ENCODE results near the gene TECRL. TPM values are rescaled to one million over a fixed set of nuclear protein-coding genes. Genes with fewer than 3 reads are reported as not detected.

Gene TECRL
- 18.4 TPM for total RNA-seq
- 10 to 100 TPM; 14.4 to 43.7 (median 29.9) TPM for polyA plus RNA-seq (ENCODE audit: insufficient read depth in 1 of 8, insufficient read length in 8 of 8, low replicate concordance in 1 of 8)
- long read RNA-seq, donor 1, partial matches to known transcripts, result 0 of 2 reads
- long read RNA-seq, donor 1, other reads (novel, unspliced or antisense), result 0 of 2 reads
- long read RNA-seq, donor 2, partial matches to known transcripts, result 0 of 1 reads
- long read RNA-seq, donor 2, other reads (novel, unspliced or antisense), result 0 of 1 reads
- long read RNA-seq, donor 3, transcript TECRL-201 (12 exons, 3,573 nt), result minor isoform, 5 of 69 reads
- long read RNA-seq, donor 3, transcript TECRL-202 (12 exons, 2,876 nt), result major isoform, 7 of 69 reads
- long read RNA-seq, donor 3, partial matches to known transcripts, result 57 of 69 reads
- long read RNA-seq, donor 3, other reads (novel, unspliced or antisense), result 0 of 69 reads
- long read RNA-seq, donor 4, partial matches to known transcripts, result 0 of 1 reads
- long read RNA-seq, donor 4, other reads (novel, unspliced or antisense), result 0 of 1 reads
- long read RNA-seq, donor 5, transcript TECRL-201 (12 exons, 3,573 nt), result minor isoform, 6 of 65 reads
- long read RNA-seq, donor 5, transcript TECRL-202 (12 exons, 2,876 nt), result major isoform, 20 of 65 reads
- long read RNA-seq, donor 5, partial matches to known transcripts, result 37 of 65 reads
- long read RNA-seq, donor 5, other reads (novel, unspliced or antisense), result 0 of 65 reads
- long read RNA-seq, donor 6, transcript TECRL-202 (12 exons, 2,876 nt), result major isoform, 10 of 30 reads
- long read RNA-seq, donor 6, partial matches to known transcripts, result 14 of 30 reads
- long read RNA-seq, donor 6, other reads (novel, unspliced or antisense), result 0 of 30 reads
- long read RNA-seq, donor 7, partial matches to known transcripts, result 7 of 13 reads
- long read RNA-seq, donor 7, other reads (novel, unspliced or antisense), result 0 of 13 reads
- long read RNA-seq, donor 8, transcript TECRL-201 (12 exons, 3,573 nt), result major isoform, 5 of 8 reads
- long read RNA-seq, donor 8, partial matches to known transcripts, result 0 of 8 reads
- long read RNA-seq, donor 8, other reads (novel, unspliced or antisense), result 0 of 8 reads
- long read RNA-seq, donor 9, transcript TECRL-202 (12 exons, 2,876 nt), result major isoform, 5 of 40 reads
- long read RNA-seq, donor 9, partial matches to known transcripts, result 33 of 40 reads
- long read RNA-seq, donor 9, other reads (novel, unspliced or antisense), result 0 of 40 reads
- long read RNA-seq, donor 10, transcript TECRL-202 (12 exons, 2,876 nt), result minor isoform, 5 of 30 reads
- long read RNA-seq, donor 10, transcript TECRL-201 (12 exons, 3,573 nt), result major isoform, 6 of 30 reads
- long read RNA-seq, donor 10, partial matches to known transcripts, result 18 of 30 reads
- long read RNA-seq, donor 10, other reads (novel, unspliced or antisense), result 0 of 30 reads
- long read RNA-seq, donor 11, transcript TECRL-202 (12 exons, 2,876 nt), result major isoform, 5 of 7 reads
- long read RNA-seq, donor 11, partial matches to known transcripts, result 0 of 7 reads
- long read RNA-seq, donor 11, other reads (novel, unspliced or antisense), result 0 of 7 reads

- 95% methylated on average over 3 of the region's 4 CpGs for WGBS (ENCODE audit: insufficient coverage)
- Histone ChIP-seq H3K4me3 (ENCODE audit: low read length) (peak within 1 kb of the TSS; percentile 19), H3K27ac (ENCODE audit: low read length) (no peak within 1 kb of the TSS), H3K9me3 (replicated peaks; ENCODE audit: control insufficient read depth, low read depth, low read length) (no peaks in the 10 kb centered on the region), H3K36me3 (ENCODE audit: control insufficient read depth, insufficient read depth, low read length) (no peaks in the 10 kb centered on the region), H3K4me1 (ENCODE audit: control insufficient read depth, insufficient read depth, low read length) (no peaks in the 10 kb centered on the region), H3K27me3 (ENCODE audit: control insufficient read depth, insufficient read depth, low read length) (no peaks in the 10 kb centered on the region)
- DNase-seq, result no peak
Measured at GRCh38 chr4:64409300-64409699, at the start of gene TECRL. Gene TECRL (minus strand): TSS chr4:64409450. CDS start chr4:64409351, 99 bp downstream.

- 92% methylated on average over 8 of the region's 10 CpGs for WGBS (ENCODE audit: insufficient coverage)
- peaks cover 15% of the 10 kb centered on the region for H3K9me3 ChIP-seq (replicated peaks; ENCODE audit: control insufficient read depth, low read depth, low read length)
- no peaks in the 10 kb centered on the region for H3K36me3 ChIP-seq (ENCODE audit: control insufficient read depth, insufficient read depth, low read length)
- H3K4me3 ChIP-seq (ENCODE audit: low read length), result no peak overlapping the region
- no peaks in the 10 kb centered on the region for H3K4me1 ChIP-seq (ENCODE audit: control insufficient read depth, insufficient read depth, low read length)
- H3K27me3 ChIP-seq (ENCODE audit: control insufficient read depth, insufficient read depth, low read length), result no peaks in the 10 kb centered on the region
- no peak overlapping the region for H3K27ac ChIP-seq (ENCODE audit: low read length)
- DNase-seq, result no peak
Measured at GRCh38 chr4:64432674-64433073, 23.4 kb upstream of the TECRL start.

GRCh38 chr4:64430933-64431332, 21.7 kb upstream of the TECRL start:
- DNase-seq, result no peak
- H3K36me3 ChIP-seq (ENCODE audit: control insufficient read depth, insufficient read depth, low read length), result no peaks in the 10 kb centered on the region
- no peak overlapping the region for H3K4me3 ChIP-seq (ENCODE audit: low read length)
- WGBS (ENCODE audit: insufficient coverage), result 65% methylated on average over 4 of the region's 6 CpGs
- no peaks in the 10 kb centered on the region for H3K4me1 ChIP-seq (ENCODE audit: control insufficient read depth, insufficient read depth, low read length)
- H3K27ac ChIP-seq (ENCODE audit: low read length), result no peak overlapping the region
- no peaks in the 10 kb centered on the region for H3K27me3 ChIP-seq (ENCODE audit: control insufficient read depth, insufficient read depth, low read length)
- peaks cover 15% of the 10 kb centered on the region for H3K9me3 ChIP-seq (replicated peaks; ENCODE audit: control insufficient read depth, low read depth, low read length)

- H3K9me3 ChIP-seq (replicated peaks; ENCODE audit: control insufficient read depth, low read depth, low read length), result no peaks in the 10 kb centered on the region
- H3K36me3 ChIP-seq (ENCODE audit: control insufficient read depth, insufficient read depth, low read length), result no peaks in the 10 kb centered on the region
- 8% methylated on average over 1 of the region's 1 CpG for WGBS (ENCODE audit: insufficient coverage)
- peak; percentile 80 for DNase-seq
- no peaks in the 10 kb centered on the region for H3K27me3 ChIP-seq (ENCODE audit: control insufficient read depth, insufficient read depth, low read length)
- H3K4me1 ChIP-seq (ENCODE audit: control insufficient read depth, insufficient read depth, low read length), result peaks cover 3% of the 10 kb centered on the region
- no peak overlapping the region for H3K4me3 ChIP-seq (ENCODE audit: low read length)
- H3K27ac ChIP-seq (ENCODE audit: low read length), result peak overlapping the region; percentile 52
Measured at GRCh38 chr4:64417974-64418373, 8.7 kb upstream of the TECRL start.

- Histone ChIP-seq H3K9me3 (replicated peaks; ENCODE audit: control insufficient read depth, low read depth, low read length) (no peaks in the 10 kb centered on the region), H3K4me3 (ENCODE audit: low read length) (peak overlapping the region; percentile 9), H3K36me3 (ENCODE audit: control insufficient read depth, insufficient read depth, low read length) (no peaks in the 10 kb centered on the region), H3K4me1 (ENCODE audit: control insufficient read depth, insufficient read depth, low read length) (no peaks in the 10 kb centered on the region), H3K27ac (ENCODE audit: low read length) (no peak overlapping the region), H3K27me3 (ENCODE audit: control insufficient read depth, insufficient read depth, low read length) (no peaks in the 10 kb centered on the region)
- WGBS (ENCODE audit: insufficient coverage), result no CpG with 5 or more reads among the region's 1 CpG
- DNase-seq, result no peak
Measured at GRCh38 chr4:64407000-64407399, 2.2 kb downstream of the TECRL start.

GRCh38 chr4:64405761-64406160, 3.5 kb downstream of the TECRL start:
- no peaks in the 10 kb centered on the region for H3K4me1 ChIP-seq (ENCODE audit: control insufficient read depth, insufficient read depth, low read length)
- no peaks in the 10 kb centered on the region for H3K9me3 ChIP-seq (replicated peaks; ENCODE audit: control insufficient read depth, low read depth, low read length)
- no peak for DNase-seq
- no peaks in the 10 kb centered on the region for H3K27me3 ChIP-seq (ENCODE audit: control insufficient read depth, insufficient read depth, low read length)
- H3K36me3 ChIP-seq (ENCODE audit: control insufficient read depth, insufficient read depth, low read length), result no peaks in the 10 kb centered on the region
- no peak overlapping the region for H3K4me3 ChIP-seq (ENCODE audit: low read length)
- no peak overlapping the region for H3K27ac ChIP-seq (ENCODE audit: low read length)
- 91% methylated on average over 3 of the region's 11 CpGs for WGBS (ENCODE audit: insufficient coverage)

- H3K27ac ChIP-seq (ENCODE audit: low read length), result no peak overlapping the region
- 50% methylated on average over 1 of the region's 2 CpGs for WGBS (ENCODE audit: insufficient coverage)
- no peaks in the 10 kb centered on the region for H3K36me3 ChIP-seq (ENCODE audit: control insufficient read depth, insufficient read depth, low read length)
- H3K9me3 ChIP-seq (replicated peaks; ENCODE audit: control insufficient read depth, low read depth, low read length), result no peaks in the 10 kb centered on the region
- no peaks in the 10 kb centered on the region for H3K4me1 ChIP-seq (ENCODE audit: control insufficient read depth, insufficient read depth, low read length)
- H3K4me3 ChIP-seq (ENCODE audit: low read length), result no peak overlapping the region
- no peaks in the 10 kb centered on the region for H3K27me3 ChIP-seq (ENCODE audit: control insufficient read depth, insufficient read depth, low read length)
- DNase-seq, result no peak
Measured at GRCh38 chr4:64402684-64403083, 6.6 kb downstream of the TECRL start.

GRCh38 chr4:64399313-64400109, 9.7 kb downstream of the TECRL start:
- Histone ChIP-seq H3K4me1 (ENCODE audit: control insufficient read depth, insufficient read depth, low read length) (no peaks in the 10 kb centered on the region), H3K27me3 (ENCODE audit: control insufficient read depth, insufficient read depth, low read length) (no peaks in the 10 kb centered on the region), H3K27ac (ENCODE audit: low read length) (no peak overlapping the region), H3K4me3 (ENCODE audit: low read length) (no peak overlapping the region), H3K9me3 (replicated peaks; ENCODE audit: control insufficient read depth, low read depth, low read length) (no peaks in the 10 kb centered on the region), H3K36me3 (ENCODE audit: control insufficient read depth, insufficient read depth, low read length) (no peaks in the 10 kb centered on the region)
- 69% methylated on average over 3 of the region's 5 CpGs for WGBS (ENCODE audit: insufficient coverage)
- DNase-seq, result no peak

GRCh38 chr4:64394469-64394868, 14.8 kb downstream of the TECRL start:
- Histone ChIP-seq H3K4me3 (ENCODE audit: low read length) (no peak overlapping the region), H3K36me3 (ENCODE audit: control insufficient read depth, insufficient read depth, low read length) (no peaks in the 10 kb centered on the region), H3K9me3 (replicated peaks; ENCODE audit: control insufficient read depth, low read depth, low read length) (no peaks in the 10 kb centered on the region), H3K27ac (ENCODE audit: low read length) (no peak overlapping the region), H3K4me1 (ENCODE audit: control insufficient read depth, insufficient read depth, low read length) (no peaks in the 10 kb centered on the region), H3K27me3 (ENCODE audit: control insufficient read depth, insufficient read depth, low read length) (no peaks in the 10 kb centered on the region)
- no peak for DNase-seq
- no CpG with 5 or more reads among the region's 3 CpGs for WGBS (ENCODE audit: insufficient coverage)

Data from muscle of leg (tissue), 16 donors.